ENCODE data around the gene CLEC9A. TPM values are rescaled to one million over a fixed set of nuclear protein-coding genes. Genes with fewer than 3 reads are reported as not detected.

The CLEC9A gene
- total and polyA plus RNA-seq, 2 of the 8 experiments (the other 6 are each of a cell fraction or from before 2014, with no cell fraction given), result not detected

GRCh38 chr12:10001171-10001776, 29.2 kb upstream of the CLEC9A start (continued):
- TF ChIP-seq, protein P1, sequence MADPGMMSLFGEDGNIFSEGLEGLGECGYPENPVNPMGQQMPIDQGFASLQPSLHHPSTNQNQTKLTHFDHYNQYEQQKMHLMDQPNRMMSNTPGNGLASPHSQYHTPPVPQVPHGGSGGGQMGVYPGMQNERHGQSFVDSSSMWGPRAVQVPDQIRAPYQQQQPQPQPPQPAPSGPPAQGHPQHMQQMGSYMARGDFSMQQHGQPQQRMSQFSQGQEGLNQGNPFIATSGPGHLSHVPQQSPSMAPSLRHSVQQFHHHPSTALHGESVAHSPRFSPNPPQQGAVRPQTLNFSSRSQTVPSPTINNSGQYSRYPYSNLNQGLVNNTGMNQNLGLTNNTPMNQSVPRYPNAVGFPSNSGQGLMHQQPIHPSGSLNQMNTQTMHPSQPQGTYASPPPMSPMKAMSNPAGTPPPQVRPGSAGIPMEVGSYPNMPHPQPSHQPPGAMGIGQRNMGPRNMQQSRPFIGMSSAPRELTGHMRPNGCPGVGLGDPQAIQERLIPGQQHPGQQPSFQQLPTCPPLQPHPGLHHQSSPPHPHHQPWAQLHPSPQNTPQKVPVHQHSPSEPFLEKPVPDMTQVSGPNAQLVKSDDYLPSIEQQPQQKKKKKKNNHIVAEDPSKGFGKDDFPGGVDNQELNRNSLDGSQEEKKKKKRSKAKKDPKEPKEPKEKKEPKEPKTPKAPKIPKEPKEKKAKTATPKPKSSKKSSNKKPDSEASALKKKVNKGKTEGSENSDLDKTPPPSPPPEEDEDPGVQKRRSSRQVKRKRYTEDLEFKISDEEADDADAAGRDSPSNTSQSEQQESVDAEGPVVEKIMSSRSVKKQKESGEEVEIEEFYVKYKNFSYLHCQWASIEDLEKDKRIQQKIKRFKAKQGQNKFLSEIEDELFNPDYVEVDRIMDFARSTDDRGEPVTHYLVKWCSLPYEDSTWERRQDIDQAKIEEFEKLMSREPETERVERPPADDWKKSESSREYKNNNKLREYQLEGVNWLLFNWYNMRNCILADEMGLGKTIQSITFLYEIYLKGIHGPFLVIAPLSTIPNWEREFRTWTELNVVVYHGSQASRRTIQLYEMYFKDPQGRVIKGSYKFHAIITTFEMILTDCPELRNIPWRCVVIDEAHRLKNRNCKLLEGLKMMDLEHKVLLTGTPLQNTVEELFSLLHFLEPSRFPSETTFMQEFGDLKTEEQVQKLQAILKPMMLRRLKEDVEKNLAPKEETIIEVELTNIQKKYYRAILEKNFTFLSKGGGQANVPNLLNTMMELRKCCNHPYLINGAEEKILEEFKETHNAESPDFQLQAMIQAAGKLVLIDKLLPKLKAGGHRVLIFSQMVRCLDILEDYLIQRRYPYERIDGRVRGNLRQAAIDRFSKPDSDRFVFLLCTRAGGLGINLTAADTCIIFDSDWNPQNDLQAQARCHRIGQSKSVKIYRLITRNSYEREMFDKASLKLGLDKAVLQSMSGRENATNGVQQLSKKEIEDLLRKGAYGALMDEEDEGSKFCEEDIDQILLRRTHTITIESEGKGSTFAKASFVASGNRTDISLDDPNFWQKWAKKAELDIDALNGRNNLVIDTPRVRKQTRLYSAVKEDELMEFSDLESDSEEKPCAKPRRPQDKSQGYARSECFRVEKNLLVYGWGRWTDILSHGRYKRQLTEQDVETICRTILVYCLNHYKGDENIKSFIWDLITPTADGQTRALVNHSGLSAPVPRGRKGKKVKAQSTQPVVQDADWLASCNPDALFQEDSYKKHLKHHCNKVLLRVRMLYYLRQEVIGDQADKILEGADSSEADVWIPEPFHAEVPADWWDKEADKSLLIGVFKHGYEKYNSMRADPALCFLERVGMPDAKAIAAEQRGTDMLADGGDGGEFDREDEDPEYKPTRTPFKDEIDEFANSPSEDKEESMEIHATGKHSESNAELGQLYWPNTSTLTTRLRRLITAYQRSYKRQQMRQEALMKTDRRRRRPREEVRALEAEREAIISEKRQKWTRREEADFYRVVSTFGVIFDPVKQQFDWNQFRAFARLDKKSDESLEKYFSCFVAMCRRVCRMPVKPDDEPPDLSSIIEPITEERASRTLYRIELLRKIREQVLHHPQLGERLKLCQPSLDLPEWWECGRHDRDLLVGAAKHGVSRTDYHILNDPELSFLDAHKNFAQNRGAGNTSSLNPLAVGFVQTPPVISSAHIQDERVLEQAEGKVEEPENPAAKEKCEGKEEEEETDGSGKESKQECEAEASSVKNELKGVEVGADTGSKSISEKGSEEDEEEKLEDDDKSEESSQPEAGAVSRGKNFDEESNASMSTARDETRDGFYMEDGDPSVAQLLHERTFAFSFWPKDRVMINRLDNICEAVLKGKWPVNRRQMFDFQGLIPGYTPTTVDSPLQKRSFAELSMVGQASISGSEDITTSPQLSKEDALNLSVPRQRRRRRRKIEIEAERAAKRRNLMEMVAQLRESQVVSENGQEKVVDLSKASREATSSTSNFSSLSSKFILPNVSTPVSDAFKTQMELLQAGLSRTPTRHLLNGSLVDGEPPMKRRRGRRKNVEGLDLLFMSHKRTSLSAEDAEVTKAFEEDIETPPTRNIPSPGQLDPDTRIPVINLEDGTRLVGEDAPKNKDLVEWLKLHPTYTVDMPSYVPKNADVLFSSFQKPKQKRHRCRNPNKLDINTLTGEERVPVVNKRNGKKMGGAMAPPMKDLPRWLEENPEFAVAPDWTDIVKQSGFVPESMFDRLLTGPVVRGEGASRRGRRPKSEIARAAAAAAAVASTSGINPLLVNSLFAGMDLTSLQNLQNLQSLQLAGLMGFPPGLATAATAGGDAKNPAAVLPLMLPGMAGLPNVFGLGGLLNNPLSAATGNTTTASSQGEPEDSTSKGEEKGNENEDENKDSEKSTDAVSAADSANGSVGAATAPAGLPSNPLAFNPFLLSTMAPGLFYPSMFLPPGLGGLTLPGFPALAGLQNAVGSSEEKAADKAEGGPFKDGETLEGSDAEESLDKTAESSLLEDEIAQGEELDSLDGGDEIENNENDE (IDR thresholded peaks at IDR 0.05; ENCODE audit: insufficient replicate concordance, low read length), result no peak
